WTC11 (cell line): ENCODE results near the gene SPACDR. TPM values are rescaled to one million over a fixed set of nuclear protein-coding genes. Genes with fewer than 3 reads are reported as not detected.

Source experiments
- ARID4B ChIP-seq: sonication (generic); formaldehyde crosslinking; IDR thresholded peaks from 2 replicates; pipeline ENCODE4 v1.8.0; 2023; ENCODE audit warnings: missing genetic modification reagents, mild to moderate bottlenecking, borderline replicate concordance
- ATF2 ChIP-seq: sonication (generic); formaldehyde crosslinking; IDR thresholded peaks from 2 replicates; pipeline ENCODE4 v1.8.1; 2022; ENCODE audit warnings: low read depth, missing genetic modification reagents, borderline replicate concordance
- ATF3 ChIP-seq: sonication (generic); formaldehyde crosslinking; conservative IDR thresholded peaks from 2 replicates; pipeline ENCODE4 v1.8.1; 2022; ENCODE audit warnings: mild to moderate bottlenecking, missing genetic modification reagents
- CREB1 ChIP-seq: sonication (generic); formaldehyde crosslinking; IDR thresholded peaks from 2 replicates; pipeline ENCODE4 v1.8.0; 2023; ENCODE audit warnings: mild to moderate bottlenecking, missing genetic modification reagents
- CREM ChIP-seq: sonication (generic); formaldehyde crosslinking; IDR thresholded peaks from 2 replicates; pipeline ENCODE4 v1.8.1; 2022; ENCODE audit warnings: mild to moderate bottlenecking, missing genetic modification reagents, moderate library complexity
- E2F1 ChIP-seq: sonication (generic); formaldehyde crosslinking; IDR thresholded peaks from 2 replicates; pipeline ENCODE4 v1.8.0; 2022; ENCODE audit warnings: mild to moderate bottlenecking, missing genetic modification reagents
- EMX1 ChIP-seq: fragments of 250-450 bp; sonication (Bioruptor Pico); IDR thresholded peaks from 2 replicates; pipeline ENCODE4 v1.8.0; 2021; ENCODE audit warnings: mild to moderate bottlenecking
- FOXK1 ChIP-seq: sonication (generic); formaldehyde crosslinking; IDR thresholded peaks from 2 replicates; pipeline ENCODE4 v1.8.0; 2022; ENCODE audit warnings: mild to moderate bottlenecking, moderate library complexity, missing genetic modification reagents
- FOXP1 ChIP-seq: sonication (generic); formaldehyde crosslinking; IDR thresholded peaks from 2 replicates; pipeline ENCODE4 v1.8.0; 2022; ENCODE audit warnings: missing genetic modification reagents, mild to moderate bottlenecking, moderate library complexity, borderline replicate concordance
- HMGXB4 ChIP-seq: sonication (generic); formaldehyde crosslinking; IDR thresholded peaks from 2 replicates; pipeline ENCODE4 v1.8.1; 2023; ENCODE audit warnings: mild to moderate bottlenecking, moderate library complexity, missing genetic modification reagents
- JAZF1 ChIP-seq: fragments of 250-450 bp; sonication (Bioruptor Pico); IDR thresholded peaks from 2 replicates; pipeline ENCODE4 v1.9.0; 2021; ENCODE audit warnings: moderate library complexity, mild to moderate bottlenecking, inconsistent platforms
- MAX ChIP-seq: sonication (generic); formaldehyde crosslinking; IDR thresholded peaks from 2 replicates; pipeline ENCODE4 v1.8.0; 2022; ENCODE audit warnings: mild to moderate bottlenecking, missing genetic modification reagents
- MXD4 ChIP-seq: fragments of 250-450 bp; sonication (Bioruptor Pico); IDR thresholded peaks from 2 replicates; pipeline ENCODE4 v1.8.0; 2021; ENCODE audit warnings: mild to moderate bottlenecking, moderate library complexity, borderline replicate concordance
- MYBL2 ChIP-seq: sonication (generic); formaldehyde crosslinking; IDR thresholded peaks from 2 replicates; pipeline ENCODE4 v1.8.1; 2023; ENCODE audit warnings: mild to moderate bottlenecking, moderate library complexity, missing genetic modification reagents
- NFE2L1 ChIP-seq: sonication (generic); formaldehyde crosslinking; IDR thresholded peaks from 2 replicates; pipeline ENCODE4 v1.8.1; 2023; ENCODE audit warnings: missing genetic modification reagents
- SMAD4 ChIP-seq: sonication (generic); formaldehyde crosslinking; IDR thresholded peaks from 2 replicates; pipeline ENCODE4 v1.8.0; 2022; ENCODE audit warnings: mild to moderate bottlenecking, missing genetic modification reagents
- STAT6 ChIP-seq: sonication (generic); formaldehyde crosslinking; conservative IDR thresholded peaks from 2 replicates; pipeline ENCODE4 v1.8.1; 2023; ENCODE audit warnings: mild to moderate bottlenecking, low read depth, missing genetic modification reagents, moderate library complexity
- TEAD1 ChIP-seq: sonication (generic); formaldehyde crosslinking; IDR thresholded peaks from 2 replicates; pipeline ENCODE4 v1.8.0; 2022; ENCODE audit warnings: mild to moderate bottlenecking, missing genetic modification reagents
- ZBTB21 ChIP-seq: sonication (generic); formaldehyde crosslinking; IDR thresholded peaks from 2 replicates; pipeline ENCODE4 v1.8.1; 2023; ENCODE audit warnings: mild to moderate bottlenecking, missing genetic modification reagents, borderline replicate concordance
- ZNF263 ChIP-seq: sonication (generic); formaldehyde crosslinking; IDR thresholded peaks from 2 replicates; pipeline ENCODE4 v1.8.1; 2022; ENCODE audit warnings: low read depth, mild to moderate bottlenecking, moderate library complexity, missing genetic modification reagents
- ZNF317 ChIP-seq: sonication (generic); formaldehyde crosslinking; IDR thresholded peaks from 2 replicates; pipeline ENCODE4 v1.8.1; 2023; ENCODE audit warnings: low read depth, mild to moderate bottlenecking, moderate library complexity, missing genetic modification reagents, borderline replicate concordance
- ZNF423 ChIP-seq: fragments of 250-450 bp; sonication (Bioruptor Pico); IDR thresholded peaks from 2 replicates; pipeline ENCODE4 v2.1.2; 2022; ENCODE audit warnings: mild to moderate bottlenecking, moderate library complexity
- ZNF671 ChIP-seq: fragments of 250-450 bp; sonication (Bioruptor Pico); IDR thresholded peaks from 2 replicates; pipeline ENCODE4 v1.8.0; 2021; ENCODE audit warnings: mild to moderate bottlenecking
- ZSCAN18 ChIP-seq: fragments of 250-450 bp; sonication (Bioruptor Pico); IDR thresholded peaks from 2 replicates; pipeline ENCODE4 v2.1.2; 2022; ENCODE audit warnings: mild to moderate bottlenecking, moderate library complexity
- total RNA-seq: library from RNA; stranded (reverse); gene quantifications from 3 replicates; pipeline ENCODE4 v1.2.3, GENCODE V29; 2021

Gene SPACDR
- total RNA-seq, 1 experiment from 2014 or later: 0.33 TPM

GRCh38 chr7:100428967-100429636 is 35.0 kb downstream of the SPACDR start (continued):
- TF ChIP-seq ATF3 (CRISPR knock-in tag): no peak
- TF ChIP-seq CREB1 (CRISPR knock-in tag): peak; percentile 61; the same call in 1 of the 2 replicates
- no peak for TF ChIP-seq STAT6 (CRISPR knock-in tag)
- peak; percentile 20; the same call in 1 of the 2 replicates for TF ChIP-seq TEAD1 (CRISPR knock-in tag)
- peak; percentile 86 for TF ChIP-seq MYBL2 (CRISPR knock-in tag)
- no peak for TF ChIP-seq ZNF671 (CRISPR knock-in tag)
- TF ChIP-seq CREM (CRISPR knock-in tag): peak; percentile 83
- peak; percentile 95 for TF ChIP-seq MAX (CRISPR knock-in tag)
- no peak for TF ChIP-seq JAZF1 (CRISPR knock-in tag)
- TF ChIP-seq ARID4B (CRISPR knock-in tag): no peak
- no peak for TF ChIP-seq MXD4 (CRISPR knock-in tag)
- no peak for TF ChIP-seq FOXP1
- no peak for TF ChIP-seq HMGXB4 (CRISPR knock-in tag)
- peak; percentile 80; the same call in 1 of the 2 replicates for TF ChIP-seq E2F1 (CRISPR knock-in tag)
- TF ChIP-seq SMAD4 (CRISPR knock-in tag): no peak
- TF ChIP-seq ZSCAN18 (CRISPR knock-in tag): no peak
- TF ChIP-seq ATF2 (CRISPR knock-in tag): no peak
- no peak for TF ChIP-seq ZNF263
- peak; percentile 12; the same call in 1 of the 2 replicates for TF ChIP-seq NFE2L1 (CRISPR knock-in tag)
- TF ChIP-seq EMX1 (CRISPR knock-in tag): no peak
- TF ChIP-seq FOXK1 (CRISPR knock-in tag): peak; percentile 89; the same call in 1 of the 2 replicates
- no peak for TF ChIP-seq ZNF317 (CRISPR knock-in tag)
- TF ChIP-seq ZNF423 (CRISPR knock-in tag): no peak
- TF ChIP-seq ZBTB21 (CRISPR knock-in tag): no peak; the same call in 1 of the 2 replicates
